SKM-1 treated with dmso at 0.1 percent for 144 hours (cell line): ENCODE data around the gene CCNI2.

ENCODE experiments used
- DNase-seq: peaks from one replicate; lab custom pipeline; 2025; ENCODE audit not compliant: unreplicated experiment; lab: John Stamatoyannopoulos, UW

Gene CCNI2

GRCh38 chr5:132746954-132747615 lies at the start of gene CCNI2:
TSS of gene CCNI2 (plus strand) at chr5:132747426. CDS start at chr5:132747496, 70 bp downstream.
- DNase-seq, result no peak

DNA sequence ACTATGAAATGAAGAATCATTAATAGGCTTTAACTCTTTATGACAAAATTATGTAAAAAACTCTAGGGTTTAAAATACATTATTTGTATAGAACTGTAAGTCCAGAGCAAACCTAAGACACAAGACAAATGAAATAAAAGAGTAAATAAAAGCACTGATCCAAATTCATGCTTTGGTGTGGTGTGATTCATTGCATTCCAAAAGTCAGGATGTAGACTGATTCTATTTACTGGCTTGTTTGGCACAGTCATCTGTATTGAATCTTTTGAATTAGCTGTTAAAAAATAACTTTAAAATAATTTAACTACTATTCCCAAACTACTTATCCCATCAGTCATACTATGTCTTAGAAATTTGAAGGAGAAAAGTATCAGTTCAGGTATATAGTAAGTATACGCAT lies 42.4 kb upstream of the CCNI2 start:
- DNase-seq, result no peak

- DNase-seq, result no peak
Observed at GRCh38 chr5:132708645-132709044, 38.6 kb upstream of the CCNI2 start.

- DNase-seq, result no peak
Observed at GRCh38 chr5:132714456-132715307, 32.5 kb upstream of the CCNI2 start.

GRCh38 chr5:132718544-132719312 lies 28.5 kb upstream of the CCNI2 start:
- no peak for DNase-seq

DNA sequence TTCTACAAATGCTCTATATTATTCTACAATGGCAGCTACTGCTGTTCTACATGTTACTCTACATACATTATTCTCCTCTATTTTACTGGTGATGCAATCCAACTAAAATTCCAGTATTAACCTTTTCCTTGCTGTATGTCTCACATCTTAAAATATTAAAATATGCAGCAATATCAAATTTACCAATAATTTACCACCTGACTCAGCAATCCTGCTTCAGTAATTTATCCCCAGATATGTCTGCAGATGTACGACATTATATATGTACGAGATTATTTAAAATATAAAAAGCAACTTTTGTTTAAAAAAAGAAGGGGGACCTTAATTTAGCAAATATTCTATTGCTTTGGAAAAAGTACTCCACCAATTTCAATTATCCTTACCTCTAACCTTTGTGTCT lies 21.5 kb upstream of the CCNI2 start:
- no peak for DNase-seq

GRCh38 chr5:132729896-132730295 lies 17.3 kb upstream of the CCNI2 start:
- DNase-seq, result no peak

GRCh38 chr5:132733499-132734148 lies 13.6 kb upstream of the CCNI2 start:
- DNase-seq, result no peak

DNA sequence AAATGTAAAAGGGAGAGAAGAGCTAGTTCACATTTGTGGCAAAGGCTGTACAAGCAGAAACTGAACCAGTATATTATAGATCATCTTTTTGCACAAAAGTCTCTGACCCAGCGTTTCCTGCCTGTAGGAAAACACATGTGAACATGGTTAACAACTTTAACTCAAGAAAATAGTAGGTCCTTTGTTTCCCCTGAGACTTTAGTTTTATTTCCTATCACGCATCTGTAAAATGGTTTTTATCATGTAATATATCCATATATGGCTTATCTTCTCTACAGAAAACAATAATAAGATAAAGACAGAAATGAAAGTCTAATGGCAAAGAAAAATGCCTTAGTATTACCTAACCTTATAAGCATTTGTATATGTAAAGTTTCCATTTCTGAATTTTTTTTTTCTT lies 12.5 kb upstream of the CCNI2 start:
- DNase-seq, result no peak

- peak; percentile 95 for DNase-seq
Observed at GRCh38 chr5:132736853-132737833, 10.1 kb upstream of the CCNI2 start, which contains the start of gene KIF3A. TSS of gene KIF3A (minus strand) at chr5:132737546. CDS start at chr5:132737419, 127 bp downstream.

GRCh38 chr5:132737982-132738681 lies 9.1 kb upstream of the CCNI2 start:
- no peak for DNase-seq

- DNase-seq, result no peak
Observed at GRCh38 chr5:132739232-132739631, 8.0 kb upstream of the CCNI2 start.

GRCh38 chr5:132742158-132742557 lies 5.1 kb upstream of the CCNI2 start:
- no peak for DNase-seq

- no peak for DNase-seq
Observed at GRCh38 chr5:132742626-132743025, 4.6 kb upstream of the CCNI2 start.

DNA sequence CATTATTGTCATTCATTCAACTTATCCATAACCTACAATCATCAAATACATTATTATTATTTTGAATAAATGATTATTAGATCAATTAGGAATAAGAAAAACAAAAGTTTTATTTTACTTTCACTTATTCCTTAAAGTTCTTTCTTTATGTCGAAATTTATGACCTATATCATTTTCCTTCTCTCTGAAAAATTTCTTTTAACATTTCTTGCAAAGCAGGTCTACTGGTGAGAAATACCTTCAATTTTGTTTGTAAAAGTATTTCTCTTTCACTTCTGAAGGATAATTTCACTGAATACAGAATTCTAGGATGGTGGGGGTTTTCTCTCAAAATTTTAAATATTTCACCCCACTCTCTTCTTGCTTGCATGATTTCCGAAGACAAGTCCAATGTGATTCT lies 2.6 kb upstream of the CCNI2 start:
- DNase-seq, result no peak

DNA sequence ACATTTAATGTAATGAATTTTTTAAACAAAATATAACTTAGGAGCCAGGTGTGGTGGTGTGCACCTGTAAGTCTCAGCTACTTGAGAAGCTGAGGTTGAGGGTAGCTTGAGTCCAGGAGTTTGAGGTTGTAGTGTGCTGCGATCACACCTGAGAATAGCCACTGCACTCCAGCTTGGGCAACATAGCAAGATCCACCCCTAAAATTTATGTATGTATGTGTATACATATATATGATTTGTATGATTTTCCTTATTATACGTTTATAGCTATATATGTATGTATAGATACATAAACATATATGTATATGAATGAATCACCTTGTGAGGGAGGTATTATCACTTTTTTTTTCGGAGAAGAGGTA lies 653 bp upstream of the CCNI2 start:
- DNase-seq, result no peak

GRCh38 chr5:132747616-132748440 lies 602 bp downstream of the CCNI2 start:
- DNase-seq, result no peak

DNA sequence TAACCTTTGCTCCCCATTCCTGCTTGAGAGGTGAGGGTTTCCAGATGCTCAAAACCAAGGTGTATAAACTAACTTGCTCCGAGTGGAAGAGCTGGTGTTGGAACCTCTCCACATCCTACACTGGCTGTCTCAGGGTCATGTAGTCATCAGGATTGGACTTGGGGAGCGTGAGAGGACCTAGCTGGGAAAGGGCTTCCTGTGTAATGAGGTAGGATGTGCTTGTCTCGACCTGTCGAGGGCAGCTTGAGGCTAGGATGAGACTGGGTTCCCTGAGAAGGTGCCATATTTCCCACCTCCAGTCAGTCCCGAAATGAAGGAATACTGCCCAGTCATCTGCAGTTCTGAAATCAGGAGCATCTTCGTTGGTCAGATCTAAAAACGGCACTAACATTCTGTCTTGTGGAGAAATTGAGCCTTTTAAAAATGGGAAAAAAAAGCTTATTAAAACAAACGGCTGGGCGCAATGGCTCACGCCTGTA lies 1.3 kb downstream of the CCNI2 start:
- no peak for DNase-seq
